SJSA1 (cell line): ENCODE measurements around the gene RAMACL. TPM values are rescaled to one million over a fixed set of nuclear protein-coding genes. Genes with fewer than 3 reads are reported as not detected.

Experiments
- DNase-seq, 2 experiments: peaks; one replicate each; pipeline ENCODE4 v3.0.0-alpha.2; 2015 to 2020; ENCODE audit warnings: low spot score in 2 of 2, low read depth in 1 of 2
- H3K27ac ChIP-seq: fragments of 250-450 bp; sonication (Bioruptor Pico); 2 replicates; pipeline ENCODE4 v1.5.1; 2020; ENCODE audit warnings: mild to moderate bottlenecking, moderate library complexity
- H3K27me3 ChIP-seq: fragments of 250-450 bp; sonication (Bioruptor Pico); replicated peaks from 2 replicates; pipeline ENCODE4 v1.5.1; 2020; ENCODE audit warnings: mild to moderate bottlenecking, moderate library complexity
- H3K36me3 ChIP-seq: fragments of 250-450 bp; sonication (Bioruptor Pico); 2 replicates; pipeline ENCODE4 v1.5.1; 2020; ENCODE audit warnings: mild to moderate bottlenecking
- H3K4me1 ChIP-seq: fragments of 250-450 bp; sonication (Bioruptor Pico); replicated peaks from 2 replicates; pipeline ENCODE4 v1.6.1; 2021; ENCODE audit warnings: mild to moderate bottlenecking
- H3K4me3 ChIP-seq: fragments of 250-450 bp; sonication (Bioruptor Pico); 2 replicates; pipeline ENCODE4 v1.5.1; 2020; ENCODE audit warnings: mild to moderate bottlenecking
- H3K9me3 ChIP-seq: fragments of 250-450 bp; sonication (Bioruptor Pico); replicated peaks from 2 replicates; pipeline ENCODE4 v1.5.1; 2020; ENCODE audit warnings: mild to moderate bottlenecking
- total RNA-seq: library from RNA; depleted of rRNA; stranded (reverse); fragments of >200 nt; shearing (Covaris generic); gene quantifications from 2 replicates; pipeline ENCODE4 v1.2.3, GENCODE V29; 2014

Gene RAMACL
- total RNA-seq, 1 experiment from 2014 or later = 0.24 TPM

GRCh38 chr6:166624275-166624674, 37.8 kb upstream of the RAMACL start:
- Histone ChIP-seq H3K27ac (no peak overlapping the region), H3K36me3 (0 out of 2 replicates have a peak, but pooled peaks cover 4% of the 10 kb centered on the region), H3K4me3 (no peak overlapping the region), H3K27me3 (no peaks in the 10 kb centered on the region), H3K4me1 (peaks cover 40% of the 10 kb centered on the region), H3K9me3 (no peaks in the 10 kb centered on the region)
- no peak for DNase-seq

GRCh38 chr6:166623318-166623717, 36.8 kb upstream of the RAMACL start:
- H3K27ac ChIP-seq = no peak overlapping the region
- no peak for DNase-seq
- no peaks in the 10 kb centered on the region for H3K9me3 ChIP-seq
- no peak overlapping the region for H3K4me3 ChIP-seq
- no peaks in the 10 kb centered on the region for H3K27me3 ChIP-seq
- H3K4me1 ChIP-seq = peaks cover 37% of the 10 kb centered on the region
- peaks cover 8% of the 10 kb centered on the region; the same call in 1 of the 2 replicates for H3K36me3 ChIP-seq

- no peak overlapping the region for H3K27ac ChIP-seq
- no peaks in the 10 kb centered on the region for H3K9me3 ChIP-seq
- H3K4me1 ChIP-seq = peaks cover 27% of the 10 kb centered on the region
- H3K27me3 ChIP-seq = no peaks in the 10 kb centered on the region
- no peak for DNase-seq
- no peak overlapping the region for H3K4me3 ChIP-seq
- H3K36me3 ChIP-seq = peaks cover 3% of the 10 kb centered on the region; the same call in 1 of the 2 replicates
Measured at GRCh38 chr6:166621114-166621540, 34.6 kb upstream of the RAMACL start.

- Histone ChIP-seq H3K36me3 (peaks cover 3% of the 10 kb centered on the region; the same call in 1 of the 2 replicates), H3K27ac (no peak overlapping the region; the same call in 1 of the 2 replicates), H3K4me1 (peaks cover 22% of the 10 kb centered on the region), H3K9me3 (no peaks in the 10 kb centered on the region), H3K4me3 (no peak overlapping the region), H3K27me3 (no peaks in the 10 kb centered on the region)
- DNase-seq = peak in 1 of 2 experiments; percentile 26
Measured at GRCh38 chr6:166620478-166621113, 34.1 kb upstream of the RAMACL start.

GRCh38 chr6:166619912-166620311, 33.4 kb upstream of the RAMACL start:
- Histone ChIP-seq H3K36me3 (peaks cover 3% of the 10 kb centered on the region; the same call in 1 of the 2 replicates), H3K27ac (no peak overlapping the region; the same call in 1 of the 2 replicates), H3K9me3 (no peaks in the 10 kb centered on the region), H3K27me3 (no peaks in the 10 kb centered on the region), H3K4me3 (no peak overlapping the region), H3K4me1 (peaks cover 19% of the 10 kb centered on the region)
- DNase-seq = peak in 1 of 2 experiments; percentile 36

GRCh38 chr6:166618866-166619761, 32.6 kb upstream of the RAMACL start:
- DNase-seq = peak in 1 of 2 experiments; percentile 29
- Histone ChIP-seq H3K4me3 (no peak overlapping the region), H3K36me3 (peaks cover 3% of the 10 kb centered on the region; the same call in 1 of the 2 replicates), H3K9me3 (no peaks in the 10 kb centered on the region), H3K4me1 (peaks cover 19% of the 10 kb centered on the region), H3K27me3 (no peaks in the 10 kb centered on the region), H3K27ac (no peak overlapping the region)

GRCh38 chr6:166618251-166618650, 31.8 kb upstream of the RAMACL start:
- no peaks in the 10 kb centered on the region for H3K27me3 ChIP-seq
- peaks cover 3% of the 10 kb centered on the region; the same call in 1 of the 2 replicates for H3K36me3 ChIP-seq
- H3K9me3 ChIP-seq = no peaks in the 10 kb centered on the region
- H3K27ac ChIP-seq = no peak overlapping the region
- peaks cover 19% of the 10 kb centered on the region for H3K4me1 ChIP-seq
- no peak for DNase-seq
- H3K4me3 ChIP-seq = no peak overlapping the region

- H3K27ac ChIP-seq = no peak overlapping the region
- H3K9me3 ChIP-seq = no peaks in the 10 kb centered on the region
- no peak overlapping the region for H3K4me3 ChIP-seq
- H3K27me3 ChIP-seq = no peaks in the 10 kb centered on the region
- DNase-seq = no peak
- H3K36me3 ChIP-seq = peaks cover 3% of the 10 kb centered on the region; the same call in 1 of the 2 replicates
- peaks cover 19% of the 10 kb centered on the region for H3K4me1 ChIP-seq
Measured at GRCh38 chr6:166617359-166617758, 30.9 kb upstream of the RAMACL start.

GRCh38 chr6:166616261-166617238, 30.1 kb upstream of the RAMACL start:
- no peaks in the 10 kb centered on the region for H3K9me3 ChIP-seq
- no peak overlapping the region for H3K4me3 ChIP-seq
- peaks cover 3% of the 10 kb centered on the region; the same call in 1 of the 2 replicates for H3K36me3 ChIP-seq
- no peaks in the 10 kb centered on the region for H3K27me3 ChIP-seq
- H3K4me1 ChIP-seq = peaks cover 19% of the 10 kb centered on the region
- no peak overlapping the region for H3K27ac ChIP-seq
- peak in 1 of 2 experiments; percentile 39 for DNase-seq

- H3K27me3 ChIP-seq = no peaks in the 10 kb centered on the region
- peak in 1 of 2 experiments; percentile 11 for DNase-seq
- no peak overlapping the region for H3K27ac ChIP-seq
- peaks cover 13% of the 10 kb centered on the region for H3K4me1 ChIP-seq
- H3K4me3 ChIP-seq = no peak overlapping the region
- H3K9me3 ChIP-seq = no peaks in the 10 kb centered on the region
- peaks cover 3% of the 10 kb centered on the region; the same call in 1 of the 2 replicates for H3K36me3 ChIP-seq
Measured at GRCh38 chr6:166615059-166615770, 28.7 kb upstream of the RAMACL start.

GRCh38 chr6:166614589-166614988, 28.1 kb upstream of the RAMACL start:
- Histone ChIP-seq H3K36me3 (peaks cover 3% of the 10 kb centered on the region; the same call in 1 of the 2 replicates), H3K4me1 (peaks cover 7% of the 10 kb centered on the region), H3K27me3 (no peaks in the 10 kb centered on the region), H3K9me3 (no peaks in the 10 kb centered on the region), H3K27ac (no peak overlapping the region), H3K4me3 (no peak overlapping the region)
- DNase-seq = peak in 1 of 2 experiments; percentile 30

- Histone ChIP-seq H3K4me1 (peaks cover 3% of the 10 kb centered on the region; the same call in 1 of the 2 replicates), H3K36me3 (peaks cover 3% of the 10 kb centered on the region; the same call in 1 of the 2 replicates), H3K27me3 (no peaks in the 10 kb centered on the region), H3K9me3 (no peaks in the 10 kb centered on the region), H3K27ac (no peak overlapping the region), H3K4me3 (no peak overlapping the region)
- peak in 1 of 2 experiments; percentile 36 for DNase-seq
Measured at GRCh38 chr6:166614171-166614583, 27.7 kb upstream of the RAMACL start.
